H9 (cell line): ENCODE results near the gene UNC5B. TPM values are rescaled to one million over a fixed set of nuclear protein-coding genes. Genes with fewer than 3 reads are reported as not detected.

ENCODE experiments used
- DNase-seq: peaks from one replicate; pipeline ENCODE4 v3.0.0-alpha.2; 2017
- H2AFZ ChIP-seq: one replicate; pipeline ENCODE4 v1.6.1; 2013; ENCODE audit warnings: mild to moderate bottlenecking, low read length, control low read depth, moderate library complexity
- H2AK5ac ChIP-seq: 2 replicates; pipeline ENCODE4 v1.6.1; 2013; ENCODE audit warnings: low read length, control low read depth, mixed read lengths; ENCODE audit not compliant: insufficient read length
- H2BK120ac ChIP-seq: one replicate; pipeline ENCODE4 v1.6.1; 2013; ENCODE audit warnings: low read depth, mild to moderate bottlenecking, low read length, control low read depth, inconsistent platforms; ENCODE audit not compliant: poor library complexity, severe bottlenecking
- H2BK12ac ChIP-seq: 2 replicates; pipeline ENCODE4 v1.6.1; 2013; ENCODE audit warnings: low read length, control low read depth, mixed read lengths, low read depth; ENCODE audit not compliant: insufficient read length
- H2BK15ac ChIP-seq: 2 replicates; pipeline ENCODE4 v1.6.1; 2013; ENCODE audit warnings: low read depth, low read length, control low read depth
- H2BK20ac ChIP-seq: one replicate; pipeline ENCODE4 v1.6.1; 2013; ENCODE audit warnings: low read depth, mild to moderate bottlenecking, low read length, control low read depth, inconsistent platforms; ENCODE audit not compliant: poor library complexity, severe bottlenecking
- H2BK5ac ChIP-seq: 2 replicates; pipeline ENCODE4 v1.6.1; 2013; ENCODE audit warnings: low read length, control low read depth, mixed read lengths; ENCODE audit not compliant: insufficient read length
- H3K14ac ChIP-seq: 2 replicates; pipeline ENCODE4 v1.6.1; 2013; ENCODE audit warnings: low read length, control low read depth; ENCODE audit not compliant: insufficient read depth
- H3K18ac ChIP-seq: 2 replicates; pipeline ENCODE4 v1.6.1; 2013; ENCODE audit warnings: low read depth, mild to moderate bottlenecking, mixed read lengths, low read length, control low read depth; ENCODE audit not compliant: insufficient read length
- H3K23ac ChIP-seq: 2 replicates; pipeline ENCODE4 v1.6.1; 2013; ENCODE audit warnings: low read length, control low read depth, mixed read lengths, low read depth; ENCODE audit not compliant: insufficient read length
- H3K23me2 ChIP-seq: 2 replicates; pipeline ENCODE4 v1.6.1; 2013; ENCODE audit warnings: low read depth, mild to moderate bottlenecking, mixed read lengths, low read length, control low read depth; ENCODE audit not compliant: insufficient read length, poor library complexity, severe bottlenecking
- H3K27ac ChIP-seq: 2 replicates; pipeline ENCODE4 v1.5.1; 2013; ENCODE audit warnings: low read length, control low read depth, mixed read lengths, low read depth; ENCODE audit not compliant: insufficient read length
- H3K27me3 ChIP-seq: 2 replicates; pipeline ENCODE4 v1.6.1; 2013; ENCODE audit warnings: low read length, control low read depth, inconsistent platforms; ENCODE audit not compliant: insufficient read depth
- H3K4ac ChIP-seq: 2 replicates; pipeline ENCODE4 v1.6.1; 2013; ENCODE audit warnings: low read depth, mild to moderate bottlenecking, control low read depth, inconsistent platforms, low read length, moderate library complexity
- H3K4me1 ChIP-seq: 2 replicates; pipeline ENCODE4 v1.6.1; 2013; ENCODE audit warnings: low read length, control low read depth, inconsistent platforms; ENCODE audit not compliant: insufficient read depth
- H3K4me2 ChIP-seq: 2 replicates; pipeline ENCODE4 v1.6.1; 2013; ENCODE audit warnings: low read length, control low read depth, mixed read lengths; ENCODE audit not compliant: insufficient read length, insufficient read depth
- H3K56ac ChIP-seq: 2 replicates; pipeline ENCODE4 v1.6.1; 2013; ENCODE audit warnings: low read depth, mild to moderate bottlenecking, mixed read lengths, low read length, control low read depth; ENCODE audit not compliant: insufficient read length
- H3K79me1 ChIP-seq: 2 replicates; pipeline ENCODE4 v1.6.1; 2013; ENCODE audit warnings: low read depth, mild to moderate bottlenecking, moderate library complexity, low read length, control low read depth, inconsistent platforms; ENCODE audit not compliant: insufficient read depth, poor library complexity, severe bottlenecking
- H3K79me2 ChIP-seq: 2 replicates; pipeline ENCODE4 v1.6.1; 2013; ENCODE audit warnings: low read length, control low read depth, inconsistent platforms; ENCODE audit not compliant: insufficient read depth
- H3K9ac ChIP-seq: 2 replicates; pipeline ENCODE4 v1.6.1; 2013; ENCODE audit warnings: low read length, control low read depth, mixed read lengths; ENCODE audit not compliant: insufficient read length; ENCODE audit errors: extremely low read depth
- H3K9me3 ChIP-seq: one replicate; pipeline ENCODE4 v1.6.1; 2013; ENCODE audit warnings: low read depth, low read length, inconsistent platforms; ENCODE audit not compliant: control insufficient read depth
- H3T11ph ChIP-seq: one replicate; pipeline ENCODE4 v1.6.1; 2013; ENCODE audit warnings: mild to moderate bottlenecking, low read length, control low read depth, inconsistent platforms
- H4K20me1 ChIP-seq: one replicate; pipeline ENCODE4 v1.6.1; 2013; ENCODE audit not compliant: control insufficient read depth, insufficient read length, insufficient read depth
- H4K5ac ChIP-seq: 2 replicates; pipeline ENCODE4 v1.6.1; 2013; ENCODE audit warnings: low read depth, mild to moderate bottlenecking, mixed read lengths, low read length, control low read depth; ENCODE audit not compliant: insufficient read length
- H4K8ac ChIP-seq: replicated peaks from 2 replicates; pipeline ENCODE4 v1.6.1; 2013; ENCODE audit warnings: low read length, control low read depth, mixed read lengths, low read depth; ENCODE audit not compliant: insufficient read length
- H4K91ac ChIP-seq: 2 replicates; pipeline ENCODE4 v1.6.1; 2013; ENCODE audit warnings: low read depth, mild to moderate bottlenecking, moderate library complexity, mixed read lengths, low read length, control low read depth; ENCODE audit not compliant: insufficient read length
- H3K27ac Mint-ChIP-seq, 3 experiments: 2 replicates in 2 of 3; 3 replicates in 1 of 3; pipeline ENCODE4 v1.8.0; 2020 to 2021; ENCODE audit warnings: mixed read lengths in 3 of 3, mild to moderate bottlenecking in 1 of 3, moderate library complexity in 1 of 3
- H3K27me3 Mint-ChIP-seq: 2 replicates; pipeline ENCODE4 v1.8.0; 2021; ENCODE audit warnings: low read depth, mild to moderate bottlenecking, moderate library complexity, mixed read lengths
- H3K36me3 Mint-ChIP-seq, 3 experiments: 2 replicates in 2 of 3; 3 replicates in 1 of 3; pipeline ENCODE4 v1.8.0; 2020 to 2021; ENCODE audit warnings: low read depth in 3 of 3, mixed read lengths in 3 of 3; ENCODE audit not compliant: insufficient read depth in 1 of 3
- H3K4me1 Mint-ChIP-seq, 2 experiments: 2 replicates each; pipeline ENCODE4 v1.8.0; 2020; ENCODE audit warnings: mixed read lengths in 2 of 2
- H3K4me3 Mint-ChIP-seq, 2 experiments: 2 replicates in 1 of 2; 3 replicates in 1 of 2; pipeline ENCODE4 v1.8.0; 2020 to 2021; ENCODE audit warnings: mild to moderate bottlenecking in 2 of 2, mixed read lengths in 2 of 2, moderate library complexity in 1 of 2
- H3K9me3 Mint-ChIP-seq, 2 experiments: 2 replicates in 1 of 2; 3 replicates in 1 of 2; pipeline ENCODE4 v1.8.0; 2020; ENCODE audit warnings: mild to moderate bottlenecking in 2 of 2, mixed read lengths in 2 of 2, moderate library complexity in 1 of 2
- CTCF ChIP-seq: fragments of 200-600 bp; sonication (generic); conservative IDR thresholded peaks from 3 replicates; pipeline ENCODE4 v1.8.0; 2021; ENCODE audit warnings: antibody characterized with exemption, mild to moderate bottlenecking
- WGBS: extraction: QIAGEN DNeasy Blood & Tissue Kit; methylation state at CpG from one replicate; pipeline ENCODE4 v1.1.7; 2013; ENCODE audit warnings: missing lambda C conversion rate, low lambda C conversion rate, mixed read lengths; ENCODE audit not compliant: insufficient read length; ENCODE audit errors: extremely low coverage; 5-methylcytosine and 5-hydroxymethylcytosine counted together
- total RNA-seq: library from RNA; stranded (reverse); gene quantifications from 2 replicates; pipeline ENCODE4 v1.2.1, GENCODE V29; 2021

Gene UNC5B
- total RNA-seq, 1 experiment from 2014 or later, result 28.4 TPM

GRCh38 chr10:71245420-71246325 is 33.3 kb downstream of the UNC5B start:
- no peak overlapping the region for H3K27ac ChIP-seq
- no peak overlapping the region for H3T11ph ChIP-seq
- no peak overlapping the region for H4K5ac ChIP-seq
- H3K4me2 ChIP-seq, result no peak overlapping the region
- no peak overlapping the region for H2AFZ ChIP-seq
- no peak overlapping the region for H2BK5ac ChIP-seq
- no peaks in the 10 kb centered on the region for H3K23me2 ChIP-seq
- H3K9me3 Mint-ChIP-seq, result no peaks in the 10 kb centered on the region
- TF ChIP-seq CTCF, result no peak
- H3K79me2 ChIP-seq, result no peaks in the 10 kb centered on the region
- H3K4ac ChIP-seq, result no peak overlapping the region
- no peak overlapping the region for H2BK20ac ChIP-seq
- H4K91ac ChIP-seq, result no peak overlapping the region
- H3K9me3 ChIP-seq, result no peaks in the 10 kb centered on the region
- H3K4me1 Mint-ChIP-seq, result peaks cover 18 to 29% of the 10 kb centered on the region in 2 experiments
- H3K9ac ChIP-seq, result no peak overlapping the region
- H3K79me1 ChIP-seq, result no peaks in the 10 kb centered on the region
- no peak overlapping the region for H3K27ac Mint-ChIP-seq
- no peaks in the 10 kb centered on the region for H3K4me1 ChIP-seq
- H3K18ac ChIP-seq, result peak overlapping the region; percentile 2
- no peaks in the 10 kb centered on the region for H3K27me3 ChIP-seq
- peak overlapping the region in 1 of 2 experiments; percentile 41; a peak in 2 of 5 replicates for H3K4me3 Mint-ChIP-seq
- H2AK5ac ChIP-seq, result no peak overlapping the region
- no peak overlapping the region for H2BK12ac ChIP-seq
- H3K27me3 Mint-ChIP-seq, result no peaks in the 10 kb centered on the region
- DNase-seq, result no peak
- H3K36me3 Mint-ChIP-seq, result no peaks in the 10 kb centered on the region
- no peak overlapping the region for H4K8ac ChIP-seq
- H2BK15ac ChIP-seq, result no peak overlapping the region
- H3K56ac ChIP-seq, result no peak overlapping the region
- H4K20me1 ChIP-seq, result no peaks in the 10 kb centered on the region
- H2BK120ac ChIP-seq, result no peak overlapping the region
- H3K14ac ChIP-seq, result peak overlapping the region; percentile 17; the same call in 1 of the 2 replicates
- no peak overlapping the region for H3K23ac ChIP-seq
- no CpG with 5 or more reads among the region's 21 CpGs for WGBS
